ENCODE data around the gene SUGT1.
"Not testable (repeated sequence)": the region's sequence is repeated elsewhere in the genome, so short reads cannot be mapped to it uniquely, and the experiment has no call there.

The SUGT1 gene

DNA sequence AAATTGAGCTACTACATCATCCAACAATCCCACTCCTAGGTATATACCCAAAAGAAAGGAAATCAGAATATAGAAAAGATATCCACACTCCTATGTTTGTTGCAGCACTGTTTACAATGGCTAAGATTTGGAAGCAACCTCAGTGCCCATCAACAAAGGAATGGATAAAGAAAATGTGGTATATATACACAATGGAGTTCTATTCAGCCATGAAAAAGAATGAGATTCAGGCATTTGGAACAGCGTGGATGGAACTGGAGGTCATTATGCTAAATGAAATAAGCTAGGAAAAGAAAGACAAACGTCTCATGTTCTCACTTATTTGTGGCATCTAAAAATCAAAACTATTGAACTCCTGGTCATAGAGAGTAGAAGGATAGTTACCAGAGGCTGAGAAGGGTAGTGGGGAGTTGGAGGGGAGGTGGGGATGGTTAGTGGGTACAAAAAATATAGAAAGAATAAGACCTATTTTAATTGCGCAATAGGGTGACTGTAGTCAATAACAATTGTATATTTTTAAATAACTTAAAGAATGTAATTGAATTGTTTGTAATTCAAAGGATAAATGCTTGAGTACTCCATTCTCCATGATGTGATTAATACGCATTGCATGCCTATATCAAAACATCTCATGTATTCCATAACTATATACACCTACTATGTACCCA, 37.4 kb upstream of the SUGT1 start:
- no peak overlapping the region for H2AFZ ChIP-seq (ENCODE audit: low read depth)
- peaks cover 23% of the 10 kb centered on the region; the same call in 1 of the 2 replicates for H3K79me2 ChIP-seq (ENCODE audit: insufficient read depth, low read depth)
- H3K4me2 ChIP-seq = no peak overlapping the region
- no peaks in the 10 kb centered on the region for H3K36me3 ChIP-seq (ENCODE audit: insufficient read depth)
- no peaks in the 10 kb centered on the region for H3K27me3 ChIP-seq (ENCODE audit: insufficient read depth, low read depth)
- no peak overlapping the region for H3K4me3 ChIP-seq (IDR thresholded peaks at IDR 0.05; ENCODE audit: insufficient read depth, low read depth, low read length)
- no peak overlapping the region for H3K9ac ChIP-seq
- no peaks in the 10 kb centered on the region for H4K20me1 ChIP-seq (ENCODE audit: insufficient read depth)
- TF ChIP-seq, protein P1, sequence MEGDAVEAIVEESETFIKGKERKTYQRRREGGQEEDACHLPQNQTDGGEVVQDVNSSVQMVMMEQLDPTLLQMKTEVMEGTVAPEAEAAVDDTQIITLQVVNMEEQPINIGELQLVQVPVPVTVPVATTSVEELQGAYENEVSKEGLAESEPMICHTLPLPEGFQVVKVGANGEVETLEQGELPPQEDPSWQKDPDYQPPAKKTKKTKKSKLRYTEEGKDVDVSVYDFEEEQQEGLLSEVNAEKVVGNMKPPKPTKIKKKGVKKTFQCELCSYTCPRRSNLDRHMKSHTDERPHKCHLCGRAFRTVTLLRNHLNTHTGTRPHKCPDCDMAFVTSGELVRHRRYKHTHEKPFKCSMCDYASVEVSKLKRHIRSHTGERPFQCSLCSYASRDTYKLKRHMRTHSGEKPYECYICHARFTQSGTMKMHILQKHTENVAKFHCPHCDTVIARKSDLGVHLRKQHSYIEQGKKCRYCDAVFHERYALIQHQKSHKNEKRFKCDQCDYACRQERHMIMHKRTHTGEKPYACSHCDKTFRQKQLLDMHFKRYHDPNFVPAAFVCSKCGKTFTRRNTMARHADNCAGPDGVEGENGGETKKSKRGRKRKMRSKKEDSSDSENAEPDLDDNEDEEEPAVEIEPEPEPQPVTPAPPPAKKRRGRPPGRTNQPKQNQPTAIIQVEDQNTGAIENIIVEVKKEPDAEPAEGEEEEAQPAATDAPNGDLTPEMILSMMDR (conservative IDR thresholded peaks at IDR 0.05; ENCODE audit: low read depth, low read length) = no peak
- H3K4me1 ChIP-seq (ENCODE audit: low read depth, poor library complexity, severe bottlenecking) = peaks cover 11% of the 10 kb centered on the region
- no peak overlapping the region for H3K27ac ChIP-seq

GRCh38 chr13:52615812-52616211, 36.8 kb upstream of the SUGT1 start:
- TF ChIP-seq, protein P1 (conservative IDR thresholded peaks at IDR 0.05; ENCODE audit: low read depth, low read length) = no peak
- no peaks in the 10 kb centered on the region for H4K20me1 ChIP-seq (ENCODE audit: insufficient read depth)

DNA sequence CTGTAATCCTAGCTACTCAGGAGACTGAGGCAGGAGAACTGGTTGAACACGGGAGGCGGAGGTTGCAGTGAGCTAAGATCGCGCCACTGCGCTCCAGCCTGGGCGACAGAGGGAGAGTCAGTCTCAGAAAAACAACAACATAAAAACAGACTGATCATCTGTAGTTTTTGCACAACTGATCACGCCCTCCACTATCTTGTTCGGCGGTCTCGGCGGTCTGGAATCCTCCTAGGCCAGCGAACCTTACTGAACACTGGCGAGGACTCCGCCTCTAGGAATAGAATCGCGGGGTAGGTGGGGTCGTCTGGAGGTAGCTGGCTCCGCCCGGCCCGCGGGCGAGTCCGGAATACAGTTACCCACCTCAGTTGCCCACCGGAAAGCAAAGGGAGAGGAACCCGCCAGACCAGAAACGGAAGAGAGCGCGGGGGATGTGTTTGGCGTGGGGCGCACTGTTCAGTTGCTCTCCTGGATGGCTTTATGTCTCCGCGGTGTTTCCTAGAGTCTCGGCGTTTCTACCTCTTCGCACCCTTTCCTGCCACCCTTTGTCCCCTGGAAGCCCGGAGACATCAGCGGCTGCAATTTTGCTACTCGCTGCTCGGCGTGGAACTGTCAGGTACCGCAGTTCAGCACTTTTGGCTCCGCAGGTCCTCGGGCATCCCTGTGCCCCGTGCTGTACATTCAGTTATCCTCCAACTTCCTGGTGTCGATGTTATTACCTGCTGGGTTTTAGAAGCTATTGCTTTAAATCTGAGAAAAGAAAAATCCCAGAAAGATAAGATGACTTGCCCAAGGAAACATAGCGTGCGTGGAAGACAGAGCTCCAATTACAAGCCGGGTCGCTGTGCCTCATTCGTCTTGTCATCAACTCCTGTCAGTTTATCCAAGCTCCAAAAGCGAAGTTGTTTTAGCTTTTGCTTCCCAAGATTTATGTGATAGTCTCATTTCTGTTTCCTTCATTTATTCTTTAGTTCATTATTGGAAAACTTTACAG, 35.3 kb upstream of the SUGT1 start:
- no peaks in the 10 kb centered on the region for H3K36me3 ChIP-seq (ENCODE audit: insufficient read depth)
- H2AFZ ChIP-seq (ENCODE audit: low read depth) = peak overlapping the region; percentile 85
- H4K20me1 ChIP-seq (ENCODE audit: insufficient read depth) = no peaks in the 10 kb centered on the region
- peak overlapping the region; percentile 58 for H3K4me2 ChIP-seq
- TF ChIP-seq, protein P1 (conservative IDR thresholded peaks at IDR 0.05; ENCODE audit: low read depth, low read length) = no peak
- peaks cover 11% of the 10 kb centered on the region for H3K4me1 ChIP-seq (ENCODE audit: low read depth, poor library complexity, severe bottlenecking)
- no peak overlapping the region for H3K4me3 ChIP-seq (IDR thresholded peaks at IDR 0.05; ENCODE audit: insufficient read depth, low read depth, low read length)
- peaks cover 25% of the 10 kb centered on the region; the same call in 1 of the 2 replicates for H3K79me2 ChIP-seq (ENCODE audit: insufficient read depth, low read depth)
- no peaks in the 10 kb centered on the region for H3K27me3 ChIP-seq (ENCODE audit: insufficient read depth, low read depth)
- peak overlapping the region; percentile 67 for H3K27ac ChIP-seq
- H3K9ac ChIP-seq = peak overlapping the region; percentile 61; the same call in 1 of the 2 replicates

More at GRCh38 chr13:52615812-52616211, 36.8 kb upstream of the SUGT1 start:
- Histone ChIP-seq H3K4me1 (ENCODE audit: low read depth, poor library complexity, severe bottlenecking) (peaks cover 11% of the 10 kb centered on the region), H2AFZ (ENCODE audit: low read depth) (no peak overlapping the region), H3K79me2 (ENCODE audit: insufficient read depth, low read depth) (peaks cover 25% of the 10 kb centered on the region; the same call in 1 of the 2 replicates), H3K27ac (no peak overlapping the region), H3K4me2 (no peak overlapping the region), H3K4me3 (IDR thresholded peaks at IDR 0.05; ENCODE audit: insufficient read depth, low read depth, low read length) (no peak overlapping the region), H3K36me3 (ENCODE audit: insufficient read depth) (no peaks in the 10 kb centered on the region), H3K27me3 (ENCODE audit: insufficient read depth, low read depth) (no peaks in the 10 kb centered on the region), H3K9ac (no peak overlapping the region)

DNA sequence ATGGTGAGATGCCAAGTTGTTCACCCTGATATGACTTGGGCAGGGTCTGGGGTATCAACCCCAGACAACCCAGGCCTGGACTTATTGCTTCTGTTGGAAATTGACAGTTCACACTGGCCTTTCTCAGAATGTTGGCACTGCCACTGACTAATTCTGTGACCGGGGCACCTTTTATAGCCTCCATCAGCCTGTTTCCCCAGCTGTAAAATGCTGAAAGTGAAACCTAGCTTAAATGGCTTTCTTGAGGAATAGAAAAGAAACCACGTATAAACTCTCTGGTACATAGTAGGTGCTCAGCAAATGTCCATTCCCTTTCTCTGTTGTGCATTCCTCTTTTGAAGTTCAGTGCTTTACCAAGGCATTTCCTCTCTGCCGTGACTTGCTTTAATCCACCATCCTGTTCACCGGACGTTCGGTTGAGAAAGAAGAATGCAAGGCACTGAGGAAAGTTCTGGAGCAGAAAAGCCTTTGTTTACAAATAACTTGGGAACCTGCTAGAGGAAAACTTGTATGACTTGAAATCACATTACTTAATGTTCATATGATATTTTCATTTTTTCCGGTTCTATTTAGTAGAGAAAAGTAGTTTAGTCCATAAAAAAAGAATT, 21.4 kb upstream of the SUGT1 start:
- H4K20me1 ChIP-seq (ENCODE audit: insufficient read depth); H3K36me3 ChIP-seq (ENCODE audit: insufficient read depth); H3K4me2 ChIP-seq; H3K27ac ChIP-seq; H3K79me2 ChIP-seq (ENCODE audit: insufficient read depth, low read depth); H2AFZ ChIP-seq (ENCODE audit: low read depth); H3K9ac ChIP-seq; H3K27me3 ChIP-seq (ENCODE audit: insufficient read depth, low read depth); H3K4me3 ChIP-seq (IDR thresholded peaks at IDR 0.05; ENCODE audit: insufficient read depth, low read depth, low read length): not testable (repeated sequence)
- H3K4me1 ChIP-seq (ENCODE audit: low read depth, poor library complexity, severe bottlenecking) = peaks cover 20% of the 10 kb centered on the region

Measured in KMS-11 (cell line).